HS-5 (cell line): ENCODE results near the gene CDON.
"Not testable (repeated sequence)": the region's sequence is repeated elsewhere in the genome, so short reads cannot be mapped to it uniquely, and the experiment has no call there.

Experiments
- DNase-seq: peaks from one replicate; pipeline ENCODE4 v3.0.0-alpha.2; 2012; ENCODE audit warnings: low read depth

The CDON gene

DNA sequence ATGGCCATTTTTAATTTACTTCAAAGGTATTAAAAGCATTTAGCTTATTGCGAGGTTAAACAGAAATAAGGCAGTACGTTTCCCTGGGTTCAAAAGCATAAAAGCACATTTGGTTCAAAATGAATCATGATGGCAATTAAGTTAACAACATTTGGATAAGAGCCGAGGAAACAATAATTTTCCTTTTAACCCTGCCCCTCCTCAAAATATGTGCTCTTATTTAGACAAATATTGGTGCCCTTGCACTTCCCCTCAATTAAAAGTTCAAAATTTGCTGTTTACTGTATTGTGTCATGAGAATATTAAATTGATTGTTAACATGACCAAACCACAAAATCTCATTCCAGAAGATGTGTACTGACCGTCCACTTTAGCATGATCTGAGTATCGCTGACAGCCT is 68.2 kb downstream of the CDON start:
- no peak for DNase-seq

DNA sequence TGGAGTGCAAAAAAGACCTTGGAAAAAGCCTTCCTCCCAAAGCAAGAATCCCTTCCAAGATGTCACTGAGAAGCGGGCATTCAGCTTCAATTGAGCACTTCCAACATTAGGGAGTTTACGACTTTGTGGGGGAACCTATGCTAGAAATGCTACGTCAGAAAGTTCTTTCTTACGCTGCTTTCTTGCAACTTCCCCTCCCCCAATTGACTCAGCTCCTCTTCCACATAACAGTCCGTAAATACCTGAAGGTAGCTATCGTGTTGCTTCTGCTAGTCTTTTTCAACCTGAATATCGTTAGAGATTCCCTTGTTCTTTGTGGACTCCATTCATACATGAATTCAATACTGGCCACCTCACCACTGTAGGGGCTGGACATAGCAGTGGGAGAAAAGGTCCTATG is 69.8 kb downstream of the CDON start:
- DNase-seq = no peak

- DNase-seq = no peak
Measured at GRCh38 chr11:125990244-125990643, 72.4 kb downstream of the CDON start.

DNA sequence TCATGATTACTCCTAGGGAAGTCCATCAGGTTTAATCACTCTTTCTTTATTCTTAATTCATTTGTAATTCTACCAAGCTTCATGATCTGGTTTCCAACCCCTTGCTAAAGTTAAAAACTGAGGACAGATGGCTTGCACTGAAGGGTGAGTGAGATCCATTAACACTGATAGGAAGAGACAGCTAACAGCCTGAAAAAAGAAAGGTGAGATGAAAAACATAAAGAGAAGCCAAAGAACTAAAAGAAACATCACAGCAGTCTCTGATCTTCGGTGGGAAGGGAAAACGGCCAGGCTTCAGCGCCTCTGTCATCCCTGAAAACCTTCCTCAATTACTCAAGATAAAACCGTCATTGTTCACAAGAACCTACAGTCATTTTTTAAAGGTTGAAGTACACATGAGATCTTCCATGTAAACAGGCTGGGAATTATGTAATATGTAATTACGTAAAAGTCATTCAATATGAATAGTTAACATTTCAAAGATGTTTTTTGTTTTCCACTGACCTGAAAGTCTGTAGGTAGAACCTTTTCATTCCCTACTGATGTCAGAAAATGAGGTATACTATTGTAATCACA is 75.5 kb downstream of the CDON start:
- DNase-seq = no peak

- not testable (repeated sequence) for DNase-seq
Measured at GRCh38 chr11:125985956-125986355, 76.7 kb downstream of the CDON start.

- DNase-seq = no peak
Measured at GRCh38 chr11:125982348-125982730, 80.3 kb downstream of the CDON start.

DNA sequence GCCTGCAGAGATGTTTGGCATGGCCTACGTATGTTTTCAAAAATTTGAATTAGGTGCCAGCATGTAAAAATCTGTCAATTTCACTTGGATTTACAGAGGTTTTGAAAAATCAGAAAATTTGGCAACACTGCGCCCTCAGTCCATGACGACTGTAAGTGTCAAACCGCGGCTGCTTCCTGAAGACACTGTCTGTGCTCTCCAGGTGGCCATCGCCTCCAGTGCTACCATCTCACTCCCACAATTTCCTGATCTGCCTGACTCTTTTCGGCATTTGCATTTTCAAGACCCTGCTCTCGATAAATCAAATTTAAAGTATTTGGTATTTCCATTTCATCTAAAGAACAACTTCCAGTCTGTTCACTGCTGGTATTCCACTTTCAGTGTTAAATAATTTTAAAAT is 82.2 kb downstream of the CDON start:
- DNase-seq = no peak

GRCh38 chr11:125979511-125979910 is 83.2 kb downstream of the CDON start:
- no peak for DNase-seq

DNA sequence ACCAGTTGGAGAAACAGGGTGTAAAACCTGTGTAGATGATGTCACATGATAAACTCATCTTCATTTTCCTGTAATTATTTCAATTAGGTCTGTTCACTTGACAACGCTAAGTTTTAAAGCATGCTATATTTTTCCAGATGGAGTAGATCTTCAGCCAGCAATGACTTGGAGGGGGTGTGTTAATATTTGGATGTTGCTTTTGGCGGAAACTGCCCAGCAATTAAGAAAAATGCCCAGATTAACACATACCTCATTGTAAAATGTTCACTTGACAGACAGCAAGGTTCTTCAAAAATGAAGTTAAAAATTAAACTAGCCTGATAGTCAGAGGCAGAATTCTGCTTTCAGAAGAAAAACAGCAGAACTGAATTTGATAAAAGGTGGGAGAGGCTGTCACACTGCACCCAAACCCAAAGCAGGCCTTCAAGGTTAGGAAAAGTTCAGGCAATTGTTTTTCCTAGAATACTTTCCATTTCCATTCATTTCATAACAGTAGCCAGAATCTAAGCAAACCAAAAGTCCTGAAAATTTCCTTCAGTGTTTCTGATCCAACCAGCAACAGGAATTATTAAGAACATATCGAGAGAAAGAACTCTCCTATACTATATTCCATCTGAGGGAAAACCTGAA is 83.8 kb downstream of the CDON start:
- no peak for DNase-seq

- no peak for DNase-seq
Measured at GRCh38 chr11:125978181-125978716, 84.4 kb downstream of the CDON start.

- no peak for DNase-seq
Measured at GRCh38 chr11:125977333-125977732, 85.3 kb downstream of the CDON start.

DNA sequence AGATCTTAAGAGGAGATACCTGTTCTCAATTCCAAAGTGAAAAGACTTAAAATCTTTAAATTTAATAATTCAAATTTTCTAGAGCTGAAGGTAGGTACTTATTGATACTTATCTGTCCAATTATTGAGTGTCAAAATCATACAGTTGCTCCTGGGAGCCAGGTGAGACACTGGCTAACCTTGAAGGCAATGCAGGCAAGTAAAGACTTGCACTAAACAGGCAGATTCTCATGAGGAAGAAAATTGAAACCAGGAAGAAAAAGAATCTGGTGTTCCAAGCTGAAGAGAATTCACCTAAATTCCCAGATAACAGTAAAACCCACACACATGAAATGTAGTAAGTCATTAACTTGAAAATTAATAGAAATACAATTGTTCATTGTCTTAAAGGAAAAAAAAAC is 86.5 kb downstream of the CDON start:
- no peak for DNase-seq

DNA sequence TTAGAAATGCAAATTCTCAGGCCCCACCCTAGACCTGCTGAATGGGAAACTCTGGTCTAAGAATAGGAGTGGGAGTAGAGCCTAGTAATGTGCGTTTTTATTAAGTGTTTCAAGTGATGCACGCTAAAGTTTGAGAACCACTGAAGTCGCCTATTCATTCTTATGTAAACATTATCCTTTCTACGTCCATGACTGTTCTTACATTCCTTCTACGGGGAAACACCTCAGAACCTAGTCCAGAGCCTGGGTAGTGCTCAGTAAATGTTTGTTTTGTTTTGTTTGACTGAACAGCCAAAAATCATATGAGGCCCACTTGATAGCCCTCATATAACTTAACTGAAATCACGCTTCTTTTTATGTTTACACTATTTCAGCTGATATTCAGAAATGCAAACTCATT is 87.0 kb downstream of the CDON start:
- DNase-seq = no peak

DNA sequence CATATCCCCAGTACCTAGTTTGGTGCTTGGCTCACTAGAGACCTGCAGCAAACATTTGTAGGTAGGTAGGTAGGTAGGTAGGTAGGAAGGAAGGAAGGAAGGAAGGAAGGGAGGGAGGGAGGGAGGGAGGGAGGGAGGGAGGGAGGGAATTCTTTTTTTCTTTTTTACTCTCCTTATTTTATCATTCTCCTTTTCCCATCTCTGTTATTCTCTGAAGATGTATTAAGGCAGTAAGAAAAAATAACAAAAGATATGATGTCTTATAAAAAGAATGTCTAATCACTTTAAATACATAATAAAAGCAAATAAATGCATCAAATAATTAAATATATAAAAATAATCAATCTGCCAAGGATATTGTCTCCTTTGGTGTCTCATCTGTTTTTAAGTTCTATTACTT is 88.4 kb downstream of the CDON start:
- DNase-seq = no peak

DNA sequence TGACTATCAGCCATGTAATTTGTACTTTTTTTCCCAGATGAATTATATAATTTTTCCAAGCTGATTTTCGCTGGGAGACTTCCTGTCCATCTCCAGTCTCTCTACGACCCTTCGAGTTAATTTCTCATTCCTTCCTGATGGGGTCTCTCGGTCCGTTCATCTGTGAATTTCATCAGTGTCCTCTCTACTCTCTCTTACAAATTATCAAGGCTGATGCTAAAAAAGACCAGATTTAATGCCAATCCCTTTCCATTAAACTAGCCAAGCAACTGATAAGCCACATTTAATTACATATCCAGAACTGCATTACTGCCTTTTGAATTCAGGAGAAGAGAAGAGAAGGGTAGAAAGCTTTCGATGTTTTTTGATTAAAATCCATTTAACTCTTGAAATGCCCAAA is 91.0 kb downstream of the CDON start:
- no peak for DNase-seq

DNA sequence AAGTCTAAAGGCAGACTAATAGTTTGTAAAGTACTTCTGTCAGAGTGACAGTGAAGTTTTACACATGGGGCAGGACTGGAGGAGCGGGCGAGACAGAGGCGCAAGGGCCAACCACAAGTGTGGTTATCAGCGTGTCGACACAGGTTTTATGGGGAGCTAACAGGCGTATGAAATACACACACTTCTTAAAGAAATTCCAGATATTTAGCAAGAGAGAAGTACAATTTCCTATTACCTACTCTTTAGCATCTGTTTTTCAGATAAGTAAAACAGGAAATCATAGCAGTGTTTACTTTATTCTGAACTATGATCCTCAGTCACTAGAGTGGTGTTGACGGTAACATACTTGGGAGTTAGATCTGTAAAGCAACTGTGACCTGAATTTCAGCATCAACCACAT is 94.3 kb downstream of the CDON start:
- no peak for DNase-seq

- no peak for DNase-seq
Measured at GRCh38 chr11:125967515-125967914, 95.2 kb downstream of the CDON start.

DNA sequence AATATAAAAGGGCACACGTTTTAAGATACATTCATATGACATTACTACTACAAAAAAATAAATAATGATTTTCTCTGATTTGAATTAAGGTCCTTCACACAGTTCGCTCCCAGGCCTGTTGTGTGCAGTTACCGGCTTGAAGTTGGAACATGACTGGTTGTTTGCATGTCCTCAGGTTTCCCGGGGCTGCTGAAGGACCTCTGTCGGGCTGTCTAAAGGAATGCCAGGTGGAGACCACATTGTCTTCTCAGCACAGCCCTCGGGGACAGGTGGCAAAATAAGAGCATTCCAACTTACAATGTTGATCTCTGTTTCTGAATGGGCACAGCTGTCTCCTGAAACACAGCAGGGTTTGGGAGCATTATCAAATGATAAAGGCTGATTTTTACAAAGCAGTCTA is 101.9 kb downstream of the CDON start:
- DNase-seq = no peak

DNA sequence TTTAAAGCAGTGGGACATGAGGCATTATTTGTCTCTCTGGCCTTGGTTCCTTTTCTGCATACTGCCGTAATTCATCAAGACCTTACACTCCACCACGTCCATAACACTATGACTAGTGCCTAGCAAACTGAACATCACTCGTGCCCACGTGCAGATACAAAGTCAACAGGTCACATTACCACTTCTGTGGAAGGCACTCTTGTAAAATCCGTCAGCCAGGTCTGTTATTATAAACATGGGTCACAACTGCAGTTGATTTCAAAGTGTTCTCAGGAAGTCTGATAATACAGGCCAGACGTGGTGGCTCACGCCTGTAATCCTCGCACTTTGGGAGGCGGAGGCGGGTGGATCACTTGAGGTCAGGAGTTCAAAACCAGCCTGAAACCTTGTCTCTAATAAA is 102.7 kb downstream of the CDON start:
- DNase-seq = no peak

DNA sequence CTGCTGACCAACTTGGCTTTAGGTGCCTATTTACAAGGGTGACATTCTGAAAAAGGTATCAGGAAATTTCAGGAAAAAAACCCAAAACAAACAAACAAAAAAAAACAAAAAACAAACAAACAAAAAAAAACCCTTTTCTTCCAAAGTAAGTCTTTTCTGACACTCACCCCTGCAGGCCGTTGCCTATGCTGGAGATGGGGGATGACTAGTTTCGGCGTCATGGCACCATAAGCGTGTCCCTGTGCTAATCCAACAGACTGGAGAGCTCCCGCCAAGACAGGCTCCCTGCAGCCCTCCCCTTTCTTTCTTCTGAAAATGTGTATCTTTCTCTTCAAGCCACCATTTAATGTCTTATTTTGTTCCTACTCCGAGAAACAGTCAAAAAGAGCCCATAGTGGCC is 103.2 kb downstream of the CDON start:
- DNase-seq = no peak

GRCh38 chr11:125958872-125959400 is 103.7 kb downstream of the CDON start:
- no peak for DNase-seq

DNA sequence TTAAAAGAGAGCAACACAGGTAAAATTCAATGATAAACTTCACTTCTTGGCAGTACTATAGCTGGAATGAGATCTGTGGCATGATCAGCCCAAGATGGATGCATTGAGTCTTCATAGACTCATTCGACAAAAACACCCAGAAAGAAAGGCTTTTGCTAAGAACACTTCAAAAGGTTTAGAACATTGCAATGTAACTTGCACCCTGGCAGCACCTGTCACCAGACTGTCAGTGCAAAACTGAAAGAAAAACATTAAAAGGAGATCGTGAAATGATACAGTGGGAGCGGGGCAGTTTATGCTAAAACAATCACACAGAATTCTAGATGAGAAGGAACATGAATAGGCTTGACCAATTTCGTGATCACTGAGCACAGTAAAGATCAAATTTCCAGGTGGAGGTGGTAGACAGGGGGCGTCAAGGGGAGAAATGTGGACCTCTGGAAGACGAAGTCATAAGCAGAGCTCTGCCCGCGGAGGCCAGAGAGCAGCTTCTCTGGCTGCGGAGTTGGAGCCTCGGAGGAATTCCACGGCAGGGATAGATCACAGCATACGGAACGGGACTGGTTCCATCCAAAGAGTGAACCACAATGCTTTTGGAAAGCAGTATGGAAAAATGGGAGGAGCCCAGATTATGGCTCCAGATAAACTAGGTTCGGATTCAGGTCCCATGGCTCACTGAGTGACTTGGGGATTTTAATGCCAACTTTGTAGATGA is 104.9 kb downstream of the CDON start:
- no peak for DNase-seq
